GM19463 (cell line): ENCODE data around the gene SPNS3.

Source experiments
- ATAC-seq: cut with Tn5 transposase; IDR thresholded peaks from one replicate; pipeline ENCODE4 v1.9.1; 2021; ENCODE audit warnings: mild to moderate bottlenecking, moderate library complexity; ENCODE audit not compliant: unreplicated experiment

SPNS3 gene

DNA sequence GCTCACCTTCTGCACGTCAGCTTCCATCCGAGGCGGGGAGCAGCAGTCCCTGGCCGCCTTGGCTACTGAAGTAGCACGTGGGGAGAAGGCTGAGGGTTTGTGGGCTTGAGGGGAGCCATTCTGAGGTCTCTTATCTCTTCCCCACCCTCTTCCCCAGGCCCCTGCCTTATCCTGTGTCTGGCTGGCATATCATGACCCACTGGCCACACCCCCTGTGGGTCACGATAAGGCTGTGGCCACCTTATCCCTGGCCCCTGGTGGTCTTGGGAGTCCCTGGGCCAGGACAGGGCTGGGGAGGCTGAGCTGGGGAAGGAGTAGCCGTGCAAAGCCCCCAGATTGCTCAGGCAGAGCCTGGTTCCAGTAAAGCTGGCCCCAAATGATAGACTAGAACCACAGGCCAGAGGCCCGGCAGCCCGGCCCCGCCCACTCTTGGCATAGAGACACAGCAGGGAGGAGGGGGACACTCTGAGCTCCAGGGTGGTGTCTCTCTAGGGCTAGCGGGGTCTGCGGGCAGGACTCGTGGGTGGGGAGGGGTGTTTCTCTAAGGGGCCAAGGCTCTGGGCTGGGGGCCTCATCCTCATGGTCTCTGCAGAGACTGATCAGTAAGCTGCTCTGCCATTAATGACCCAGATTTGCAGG, 72.6 kb downstream of the SPNS3 start:
- ATAC-seq, result no peak

DNA sequence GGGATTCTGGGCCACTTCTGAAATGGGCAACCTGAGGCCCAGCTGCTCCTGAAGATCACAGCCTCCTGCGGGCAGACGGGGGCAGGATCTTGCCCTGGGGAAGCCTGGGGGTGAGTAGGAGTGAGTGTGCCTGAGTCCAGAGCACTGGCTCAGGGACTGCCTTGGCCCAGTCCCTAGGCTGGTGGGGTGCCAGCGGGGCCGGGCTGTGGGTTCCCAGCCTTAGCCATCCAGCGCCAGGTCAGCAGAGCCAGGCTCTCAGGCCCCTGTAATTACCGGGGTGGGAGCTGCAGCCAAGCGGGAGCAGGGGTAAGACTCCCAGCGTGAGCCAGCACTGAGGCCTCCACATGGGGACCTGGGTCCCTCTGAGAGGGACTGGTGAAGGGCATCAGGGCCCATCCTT, 73.2 kb downstream of the SPNS3 start:
- no peak for ATAC-seq

DNA sequence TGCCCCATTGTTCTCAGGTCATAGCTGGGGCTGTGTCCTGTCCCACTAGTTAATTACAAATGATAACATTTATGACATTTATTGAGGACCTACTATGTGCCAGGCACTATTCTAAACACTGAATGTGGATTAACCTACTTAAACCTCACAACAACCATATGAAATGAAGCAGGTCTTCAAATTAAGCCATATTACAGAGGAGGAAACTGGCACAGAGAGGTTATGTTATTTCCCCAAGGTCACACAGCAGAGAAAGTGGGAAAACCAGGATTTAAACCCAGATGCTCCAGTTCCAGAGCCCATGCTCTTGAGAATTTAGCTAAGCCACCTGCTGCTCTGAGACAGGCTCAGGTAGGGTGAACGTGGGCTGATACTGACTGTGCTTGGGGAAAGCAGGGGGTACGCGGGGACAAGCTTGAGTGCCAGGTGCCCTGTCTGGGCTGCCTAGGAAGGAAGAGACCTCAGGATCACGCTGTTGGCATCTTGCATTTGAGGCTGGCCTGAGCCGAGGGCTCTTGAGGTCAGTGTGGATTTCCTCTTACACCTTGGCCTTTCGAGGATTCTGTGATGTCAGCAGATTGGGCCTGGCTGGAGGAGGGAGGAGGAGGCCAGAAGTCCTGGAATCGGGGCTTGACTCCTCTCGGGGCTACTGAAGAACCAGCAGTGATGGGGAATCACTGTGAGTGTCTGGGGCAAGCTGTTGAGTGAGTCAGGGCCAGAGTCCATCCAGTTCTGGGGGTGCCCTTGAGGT, 73.8 kb downstream of the SPNS3 start:
- ATAC-seq, result no peak

DNA sequence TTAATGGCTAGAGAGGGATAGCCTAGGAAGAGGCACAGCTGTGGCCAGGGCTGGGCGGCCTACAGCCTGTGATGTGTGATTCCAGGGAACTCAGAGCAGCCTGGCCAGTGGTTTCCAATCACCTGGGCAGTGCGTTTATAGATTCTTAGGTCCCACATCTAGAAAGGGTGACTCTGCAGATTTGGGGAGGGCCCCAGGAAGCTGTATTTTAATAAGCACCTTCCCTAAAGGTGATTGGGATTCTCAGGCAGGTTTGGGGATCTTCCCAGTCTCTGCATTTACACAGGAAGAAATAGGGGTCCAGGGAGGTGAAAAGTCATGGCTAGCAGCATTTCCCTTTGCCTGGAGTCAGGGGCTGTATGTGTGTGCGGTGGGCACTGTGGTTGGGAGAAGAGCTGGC, 74.5 kb downstream of the SPNS3 start:
- ATAC-seq, result no peak

DNA sequence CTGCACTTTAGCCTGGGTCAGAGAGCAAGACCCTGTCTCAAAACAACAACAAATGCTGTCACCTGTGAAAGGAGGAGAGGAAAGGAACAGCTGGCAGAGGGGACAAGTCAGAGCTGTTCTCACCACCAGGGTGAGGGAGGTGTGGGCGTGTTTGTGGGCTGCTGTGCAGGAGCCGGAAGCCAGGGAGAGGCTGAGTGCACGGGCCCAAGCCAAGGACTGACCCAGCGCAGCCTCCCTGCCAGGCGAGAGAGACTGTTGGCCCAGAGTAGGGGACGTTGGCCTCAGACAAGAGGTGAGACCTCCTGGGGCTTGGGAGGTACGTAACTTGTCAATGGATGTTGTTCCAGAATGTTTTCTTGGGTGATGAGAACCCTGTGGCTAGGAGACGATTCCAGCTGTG, 75.7 kb downstream of the SPNS3 start:
- no peak for ATAC-seq

DNA sequence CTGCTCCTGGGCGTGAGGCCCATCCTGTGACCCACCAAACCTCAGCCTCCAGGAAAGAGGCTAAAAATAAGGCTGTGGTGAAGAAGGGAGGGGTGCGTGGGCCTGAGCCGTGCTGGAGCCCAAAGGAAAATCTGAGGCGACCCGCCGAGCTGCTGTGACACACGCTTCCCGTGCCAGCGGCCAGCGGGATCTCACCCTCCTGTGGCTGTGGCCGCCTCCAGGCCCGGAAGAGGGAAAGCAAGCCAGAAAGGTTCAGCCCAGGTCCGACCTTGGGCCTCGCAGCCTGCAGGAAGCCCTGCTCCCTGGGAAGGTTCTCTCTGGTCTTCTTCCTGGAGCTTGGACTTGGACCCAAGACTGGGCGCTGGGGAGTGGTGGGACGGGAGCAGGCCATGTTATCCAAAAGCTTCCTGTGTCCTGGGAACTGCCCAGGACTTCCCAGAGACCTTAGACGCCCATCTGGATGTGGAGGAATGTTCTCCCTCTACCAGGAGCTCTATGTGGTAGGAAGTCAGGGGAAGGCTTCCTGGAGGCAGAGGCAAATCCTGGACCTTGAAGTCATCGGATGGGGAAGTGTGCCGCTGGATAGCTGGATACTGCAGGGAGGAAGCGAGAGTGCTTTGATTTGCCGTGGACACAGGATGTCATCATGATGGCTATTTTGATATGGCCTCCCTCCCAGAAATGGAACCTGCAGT, 76.3 kb downstream of the SPNS3 start:
- ATAC-seq, result no peak

DNA sequence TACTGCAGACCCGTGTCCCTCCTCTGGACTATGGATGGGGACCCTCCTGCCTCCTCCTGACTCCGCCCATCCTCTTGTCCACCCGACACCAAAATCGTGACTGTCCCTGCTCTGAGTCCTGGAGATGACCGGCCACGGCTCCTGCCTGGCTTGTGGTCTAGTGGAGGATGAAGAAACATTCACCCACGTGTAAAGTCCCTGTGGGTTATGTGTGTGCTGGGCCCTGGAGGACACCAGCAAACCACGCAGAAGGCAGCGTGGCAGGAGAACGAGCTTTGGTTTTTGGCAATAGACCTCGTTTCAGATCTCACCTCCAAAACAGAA, 76.8 kb downstream of the SPNS3 start:
- no peak for ATAC-seq

DNA sequence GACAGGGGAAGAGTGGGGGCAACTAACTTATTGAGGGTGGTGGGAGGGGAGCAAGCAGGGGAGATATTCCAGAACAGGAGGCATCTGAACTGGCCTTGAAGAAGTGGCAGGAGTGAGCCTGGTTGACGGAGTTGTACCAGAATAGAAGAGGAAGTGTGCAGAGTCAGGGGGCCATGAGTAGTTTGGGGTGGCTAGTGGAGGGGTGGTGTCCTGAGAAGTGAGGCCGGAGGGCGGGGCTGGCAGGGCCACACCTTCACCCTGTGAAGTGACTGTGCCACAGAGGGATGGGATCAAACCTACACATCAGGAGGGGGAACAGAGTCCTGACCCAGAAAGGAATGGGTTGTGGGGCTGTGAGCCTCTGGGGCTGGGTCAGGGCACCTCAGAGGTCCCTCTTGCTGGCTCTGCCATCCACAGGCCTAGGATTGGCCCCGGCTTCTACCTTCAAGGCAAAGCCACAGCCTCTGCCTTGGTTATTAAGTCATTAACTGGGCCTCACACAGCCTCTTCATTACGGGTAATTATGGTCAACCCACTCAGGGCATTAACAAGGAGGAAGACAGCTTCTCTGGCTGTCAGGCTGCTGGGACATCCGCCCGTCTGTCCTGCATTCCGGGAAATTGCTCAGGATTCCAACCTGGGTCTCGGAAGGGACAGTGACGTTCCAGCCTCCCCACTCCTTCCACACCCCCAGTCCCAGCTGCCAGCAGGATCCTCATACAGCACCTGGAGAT, 77.6 kb downstream of the SPNS3 start:
- no peak for ATAC-seq

DNA sequence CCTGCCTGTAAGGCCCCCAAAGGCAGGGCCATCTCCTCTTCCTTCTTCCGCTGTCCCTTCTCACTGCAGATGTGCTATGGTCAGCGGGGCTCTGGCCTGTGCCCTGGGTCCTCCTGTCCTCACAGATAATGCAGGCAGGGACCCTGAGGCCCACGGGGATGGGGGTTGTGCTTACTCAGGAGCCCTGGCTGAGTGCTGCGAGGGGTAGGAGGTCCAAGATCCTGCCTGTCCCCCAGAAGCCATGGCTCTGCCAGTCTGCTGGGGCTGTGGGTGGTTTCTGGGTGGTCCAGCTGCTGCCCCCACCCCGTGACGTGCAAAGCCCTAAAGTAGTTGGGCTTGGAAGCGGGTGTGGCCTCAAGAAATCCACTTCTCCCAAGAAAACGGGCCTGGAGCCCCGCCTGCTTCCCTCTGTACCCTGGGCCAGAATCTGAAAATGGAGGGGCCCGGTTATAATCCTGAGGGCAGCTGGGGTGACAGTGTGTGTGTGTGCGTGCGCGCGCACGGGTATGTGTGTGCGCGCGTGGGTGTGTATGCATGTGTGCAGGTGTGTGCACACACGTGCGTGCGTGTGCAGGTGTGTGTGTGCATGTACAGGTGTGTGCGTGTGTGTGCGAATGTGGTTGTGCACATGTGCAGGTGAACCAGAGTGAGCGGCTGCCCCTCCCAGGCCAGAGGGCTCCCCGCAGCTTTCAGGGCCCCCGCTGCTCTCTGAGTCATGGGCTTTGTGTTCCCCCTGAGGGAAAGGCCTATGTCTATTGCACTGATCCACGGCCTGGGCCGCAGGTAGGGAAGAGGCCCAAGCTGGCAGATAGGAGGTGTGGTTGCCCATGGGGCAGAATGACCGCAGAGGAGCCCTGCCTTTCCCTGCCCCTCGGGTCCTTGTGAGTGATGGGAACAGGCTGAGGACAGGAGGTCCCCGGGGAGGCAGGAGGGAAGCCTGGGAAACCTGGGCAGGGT, 78.7 kb downstream of the SPNS3 start:
- ATAC-seq, result no peak

DNA sequence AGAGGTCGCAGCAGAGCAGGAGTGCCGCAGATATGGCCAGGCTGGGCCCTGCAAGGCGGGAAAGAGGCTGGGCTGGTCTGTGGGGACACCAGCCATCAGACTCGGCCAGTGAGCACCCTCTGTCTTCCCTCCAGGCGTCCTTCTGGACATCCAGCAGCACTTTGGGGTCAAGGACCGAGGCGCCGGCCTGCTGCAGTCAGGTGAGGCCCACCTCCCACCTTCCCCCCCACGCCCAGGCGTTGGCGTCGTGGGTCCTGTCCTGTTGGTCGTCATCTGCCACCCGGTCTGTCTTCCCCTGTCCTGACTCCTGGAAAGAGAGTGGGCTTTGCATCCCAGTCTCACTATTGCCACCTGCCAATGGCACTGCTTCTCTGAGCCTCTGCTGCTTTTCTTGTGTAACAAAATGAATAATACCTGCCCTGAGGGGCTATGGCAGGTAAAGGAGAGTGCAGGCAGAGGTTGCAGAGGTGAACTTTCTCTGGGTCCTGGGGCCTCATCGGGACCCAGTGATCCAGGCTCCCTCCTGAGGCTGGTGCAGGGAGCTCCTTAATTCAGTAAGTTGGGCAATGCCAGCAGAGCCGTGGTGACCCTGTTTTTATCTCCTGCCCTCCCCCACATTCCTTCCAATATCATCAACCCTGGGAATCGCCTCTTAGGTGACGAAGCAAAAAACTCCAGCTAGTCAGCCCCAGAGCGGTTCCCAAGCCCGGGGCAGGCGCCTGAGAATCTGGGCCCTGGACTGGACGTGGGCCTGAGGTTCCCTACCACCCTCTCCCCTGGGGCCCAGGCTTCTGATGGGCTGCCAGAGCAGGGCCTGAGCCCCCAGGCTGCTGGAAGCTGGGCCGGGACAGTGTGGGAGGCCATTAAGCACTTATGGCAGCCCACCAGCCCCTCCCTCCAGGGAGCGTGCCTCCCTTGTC, 79.6 kb downstream of the SPNS3 start:
- ATAC-seq, result no peak

DNA sequence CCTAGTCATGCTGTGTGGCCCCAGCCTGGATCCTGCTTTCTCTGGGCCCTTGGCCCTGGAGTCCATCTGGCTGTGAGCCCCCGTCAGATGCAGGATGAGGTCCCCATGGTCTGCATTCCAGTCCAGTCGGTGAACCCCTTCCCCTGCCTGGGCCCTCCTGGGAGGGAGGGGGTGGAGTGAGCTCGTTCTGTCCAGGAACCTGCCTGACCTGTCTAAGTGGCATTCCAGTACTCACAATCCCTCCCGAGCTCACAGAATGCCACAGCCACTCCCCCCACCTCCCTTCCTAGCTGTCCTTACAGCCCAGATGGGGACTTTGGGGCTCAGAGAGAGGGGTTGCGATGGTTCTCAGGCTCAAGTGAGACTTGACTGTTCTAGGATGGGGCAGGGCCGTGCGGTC, 80.5 kb downstream of the SPNS3 start:
- no peak for ATAC-seq

DNA sequence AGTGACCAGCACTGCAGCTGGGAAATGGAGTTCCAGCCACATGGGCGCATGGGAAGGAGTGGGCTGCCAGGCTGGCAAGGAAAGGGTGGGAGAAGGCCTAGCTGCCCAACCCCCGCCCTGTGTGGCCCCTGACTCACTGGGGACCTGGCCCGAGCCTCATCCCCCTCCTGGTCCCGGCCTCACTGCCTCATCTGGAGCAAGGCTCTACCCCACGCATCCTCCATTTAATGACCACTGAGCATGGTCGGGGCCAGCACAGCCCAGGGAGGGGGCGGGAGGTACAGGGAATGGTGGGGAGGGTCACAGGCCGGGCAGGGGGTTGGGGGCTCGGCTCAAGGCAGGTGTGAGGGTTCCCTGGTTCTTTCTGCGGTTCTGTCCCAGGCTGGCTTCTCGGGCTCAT, 81.0 kb downstream of the SPNS3 start:
- no peak for ATAC-seq

DNA sequence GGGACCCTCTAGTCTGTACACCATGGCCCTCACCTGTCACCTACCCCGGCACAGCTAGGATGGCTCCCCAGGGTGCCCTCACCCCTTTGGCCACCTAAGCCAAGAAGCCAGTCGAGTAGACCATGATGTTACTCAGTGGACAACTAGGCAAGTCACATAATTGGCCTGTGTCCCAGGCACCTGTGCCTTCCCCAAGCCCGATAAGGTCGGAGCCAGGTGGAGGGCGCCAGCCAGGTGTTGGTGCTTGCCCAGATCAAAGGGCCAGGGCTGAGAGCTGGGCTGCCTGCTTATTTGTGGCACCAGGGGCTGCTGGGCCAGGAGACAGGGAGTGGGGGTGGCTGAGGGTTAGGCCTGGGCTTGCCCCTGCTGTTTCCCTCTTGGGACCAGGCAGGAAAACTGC, 81.8 kb downstream of the SPNS3 start:
- ATAC-seq, result no peak

DNA sequence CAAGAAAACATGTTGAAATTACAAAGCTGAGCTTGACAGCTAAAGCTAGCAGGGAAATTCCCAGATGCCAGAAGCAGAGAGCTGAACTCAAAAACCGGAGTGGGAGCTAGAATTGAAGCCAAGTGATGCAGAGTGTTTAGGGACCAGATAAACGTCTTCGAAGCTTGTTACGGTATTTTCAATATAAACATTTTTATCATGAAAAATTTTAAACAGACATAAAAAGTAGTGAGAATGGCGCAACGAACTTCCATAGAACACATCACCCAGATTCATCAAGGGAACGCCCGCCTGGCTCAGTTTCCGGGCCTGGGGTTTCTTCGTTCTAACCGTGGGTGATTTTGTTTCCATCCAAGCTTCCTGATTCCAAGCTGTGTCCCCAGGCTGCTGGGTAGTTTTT, 83.0 kb downstream of the SPNS3 start:
- no peak for ATAC-seq

DNA sequence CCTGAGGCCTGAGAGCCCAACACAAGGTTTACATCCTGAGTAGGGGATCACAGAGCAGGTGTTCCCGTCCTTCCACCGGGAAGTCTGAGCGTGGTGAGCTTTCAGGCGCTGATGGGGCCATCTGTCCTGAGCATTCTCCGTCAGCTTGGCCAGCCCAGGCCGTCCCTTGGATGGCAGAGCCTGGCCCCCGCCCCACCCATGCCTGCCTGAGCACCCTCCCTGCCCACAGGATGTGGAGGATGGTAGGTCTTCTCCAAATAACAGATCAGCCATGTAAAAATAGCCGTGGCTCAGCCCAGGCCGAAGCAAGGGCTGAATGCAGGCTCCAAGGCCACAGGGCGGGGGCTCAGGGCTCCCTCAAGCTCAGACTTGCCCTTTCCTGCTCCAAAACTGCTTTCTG, 85.2 kb downstream of the SPNS3 start:
- ATAC-seq, result no peak

DNA sequence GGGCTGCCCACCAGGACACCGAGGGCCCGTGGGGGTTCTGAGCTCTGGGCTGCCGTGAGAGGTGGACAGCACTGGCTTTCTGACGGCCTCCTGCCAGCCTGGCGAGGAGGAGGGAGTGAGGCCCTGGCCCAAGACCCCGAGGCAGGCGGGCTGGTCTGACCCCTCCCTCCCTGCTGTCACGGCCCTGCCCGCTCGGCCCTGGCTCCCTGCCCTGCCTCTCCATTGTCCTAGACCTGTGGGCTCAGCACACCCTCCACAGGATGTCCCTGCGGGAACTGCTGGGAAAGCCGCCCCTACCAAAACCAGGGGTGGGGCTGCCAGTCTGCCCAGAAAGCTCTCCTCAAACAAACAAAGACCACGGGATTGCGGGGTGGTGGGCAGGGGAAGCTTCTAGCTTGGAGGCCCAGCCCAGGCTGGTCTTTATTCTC, 85.6 kb downstream of the SPNS3 start:
- ATAC-seq, result no peak

DNA sequence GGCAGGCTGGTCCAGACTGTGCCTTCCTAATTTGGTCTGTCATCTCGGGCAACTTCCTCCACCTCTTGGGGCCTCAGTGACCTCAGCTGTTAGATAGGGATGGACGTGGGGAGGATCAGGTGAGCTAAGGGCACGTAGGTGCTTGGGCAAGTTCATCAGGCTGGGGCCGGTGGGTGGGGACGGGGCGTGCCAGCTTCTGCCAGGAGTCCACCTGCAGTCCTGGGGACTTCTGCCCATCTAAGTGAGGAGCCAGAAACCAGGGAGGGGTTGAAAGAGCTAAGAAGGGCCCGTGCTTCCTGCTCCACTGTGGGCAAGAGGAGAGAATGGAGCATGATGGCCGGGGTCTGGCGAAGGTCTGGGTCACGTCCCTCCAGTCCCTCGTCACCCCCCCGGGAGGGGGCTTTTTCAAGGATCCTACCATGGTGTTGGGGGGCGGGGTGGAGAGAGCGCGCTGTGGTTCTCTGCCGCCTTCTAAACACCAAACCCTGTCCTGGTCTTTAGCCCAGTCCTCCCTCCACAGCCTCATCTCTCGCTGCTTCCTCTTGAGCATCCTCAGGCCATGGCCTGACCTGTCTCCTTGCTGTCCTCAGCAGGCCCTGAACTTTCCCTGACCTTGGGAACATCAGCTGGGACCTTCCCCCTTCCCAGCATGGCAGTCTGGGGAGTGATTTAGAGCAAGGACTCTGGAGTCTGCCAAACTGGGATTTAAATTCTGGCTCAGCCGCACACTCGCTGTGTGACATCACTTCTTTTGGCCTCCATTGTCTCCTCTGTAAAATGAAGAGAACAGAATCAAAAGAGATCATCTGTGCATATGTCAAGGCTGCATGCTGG, 86.5 kb downstream of the SPNS3 start:
- ATAC-seq, result no peak

DNA sequence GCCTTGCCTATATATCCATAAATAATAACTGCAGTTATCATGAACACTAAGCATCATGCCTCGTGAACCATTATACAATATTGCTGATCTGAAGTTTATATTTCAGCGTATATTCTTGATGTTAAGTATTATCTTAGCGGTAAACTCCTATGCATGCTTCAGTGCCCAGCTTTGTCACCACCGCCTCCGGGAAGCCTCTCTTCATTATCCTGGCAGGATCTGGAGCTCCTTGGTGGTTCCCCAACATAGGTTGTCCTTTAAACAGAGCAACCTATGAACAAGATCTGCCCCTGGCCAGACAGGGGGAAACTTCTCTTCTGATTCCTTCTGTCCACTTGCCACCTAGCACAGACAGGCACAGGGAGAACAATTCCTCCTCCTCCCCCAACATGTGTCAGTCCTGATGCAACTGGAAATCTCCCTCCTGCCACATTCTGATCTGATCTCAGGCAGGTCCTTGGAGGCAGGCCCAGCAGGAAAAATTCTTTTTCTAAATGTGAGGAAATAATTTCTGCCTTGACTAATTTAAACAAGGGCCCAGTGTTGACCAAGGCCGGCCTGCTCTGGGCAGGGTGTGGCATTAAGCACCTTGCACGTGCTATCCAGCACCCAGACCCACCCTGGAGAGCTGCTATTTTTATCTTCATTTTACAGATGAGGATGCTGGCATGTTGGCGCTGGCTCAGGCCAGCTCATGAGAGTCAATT, 87.3 kb downstream of the SPNS3 start:
- ATAC-seq, result no peak
